Kidney (tissue), 14 donors: ENCODE measurements around the gene POC1A. TPM values are rescaled to one million over a fixed set of nuclear protein-coding genes. Genes with fewer than 3 reads are reported as not detected.

Experiments used
- DNase-seq, 5 donors: peaks; one replicate each; pipeline ENCODE4 v3.0.0-alpha.2; 2013 to 2020
- FAIRE-seq: peaks from 2 replicates; lab custom pipeline; 2012; peaks lifted over from hg19 to GRCh38; lab: Jason Lieb, UNC
- H3K27ac ChIP-seq, 2 donors: one replicate each; pipeline ENCODE4 v1.7.0; 2013; ENCODE audit warnings: low read depth in 2 of 2, low read length in 2 of 2, inconsistent platforms in 1 of 2
- H3K27me3 ChIP-seq: one replicate; pipeline ENCODE4 v1.7.1; 2013; ENCODE audit warnings: low read length, inconsistent platforms; ENCODE audit not compliant: control insufficient read depth, insufficient read depth
- H3K36me3 ChIP-seq, 3 donors: one replicate each; pipeline versions ENCODE4 v1.7.0 to v1.7.1; 2013; ENCODE audit warnings: low read length in 3 of 3, control low read depth in 1 of 3, inconsistent platforms in 1 of 3; ENCODE audit not compliant: insufficient read depth in 3 of 3, control insufficient read depth in 2 of 3
- H3K4me1 ChIP-seq, 3 donors: one replicate each; pipeline versions ENCODE4 v1.7.0 to v1.7.1; 2013; ENCODE audit warnings: low read length in 3 of 3, inconsistent platforms in 1 of 3, low read depth in 1 of 3; ENCODE audit not compliant: control insufficient read depth in 2 of 3, insufficient read depth in 2 of 3
- H3K4me3 ChIP-seq, 3 donors: one replicate each; pipeline versions ENCODE4 v1.7.0 to v1.8.1; 2013; ENCODE audit warnings: low read length in 3 of 3, control low read depth in 1 of 3, inconsistent platforms in 1 of 3
- H3K9ac ChIP-seq, 3 donors: one replicate each; pipeline versions ENCODE4 v1.7.0 to v1.7.1; 2013; ENCODE audit warnings: low read length in 3 of 3, control low read depth in 1 of 3, inconsistent platforms in 1 of 3
- H3K9me3 ChIP-seq, 3 donors: one replicate each; pipeline versions ENCODE4 v1.7.0 to v1.7.1; 2013; ENCODE audit warnings: low read length in 3 of 3, control low read depth in 1 of 3, inconsistent platforms in 1 of 3; ENCODE audit not compliant: control insufficient read depth in 2 of 3, insufficient read depth in 1 of 3
- CTCF ChIP-seq: IDR thresholded peaks from 3 replicates; pipeline ENCODE4 v1.5.1; 2012; ENCODE audit warnings: mild to moderate bottlenecking, moderate library complexity, borderline replicate concordance; ENCODE audit not compliant: insufficient read depth; ENCODE audit errors: extremely low read depth
- intact Hi-C: fragments of 100-400 bp; cut with DNase I; formaldehyde crosslinking; loops from one replicate; pipeline ENCODE4 v1.11.1; 2022
- polyA plus RNA-seq: library from polyadenylated mRNA; stranded (reverse); fragments of 350-450 nt; fragmentation: Illumina TruSeq; extraction: RNeasy Lipid Tissue Mini Kit (QIAGEN cat#74804); gene quantifications from one replicate; pipeline ENCODE4 v1.2.3, GENCODE V29; 2014; ENCODE audit warnings: low read depth, low replicate concordance; ENCODE audit not compliant: insufficient read depth
- total RNA-seq: library from RNA; stranded (reverse); fragmentation: NEBNext Ultra II Directional; extraction: Animal tissue kit (Norgen Biotek cat#: 25700); gene quantifications from one replicate; pipeline ENCODE4 v1.2.1, GENCODE V29; 2021
- donor health status: control.
- donor health status: control.
- donor health status: control.
- donor health status: control.
- donor health status: control.
- donor health status: DM: yes; HTN: yes; CAD: no.
- donor health status: Normal renal cell carcinoma (clear cell type).

The POC1A gene
- total and polyA plus RNA-seq, 2 donors from 2014 or later: 2.2 to 2.5 TPM

GRCh38 chr3:52079958-52080357 is 74.3 kb downstream of the POC1A start:
- TF ChIP-seq CTCF: no peak
- peak in 1 of 5 donors; percentile 11 for DNase-seq
- no peak for FAIRE-seq

DNA sequence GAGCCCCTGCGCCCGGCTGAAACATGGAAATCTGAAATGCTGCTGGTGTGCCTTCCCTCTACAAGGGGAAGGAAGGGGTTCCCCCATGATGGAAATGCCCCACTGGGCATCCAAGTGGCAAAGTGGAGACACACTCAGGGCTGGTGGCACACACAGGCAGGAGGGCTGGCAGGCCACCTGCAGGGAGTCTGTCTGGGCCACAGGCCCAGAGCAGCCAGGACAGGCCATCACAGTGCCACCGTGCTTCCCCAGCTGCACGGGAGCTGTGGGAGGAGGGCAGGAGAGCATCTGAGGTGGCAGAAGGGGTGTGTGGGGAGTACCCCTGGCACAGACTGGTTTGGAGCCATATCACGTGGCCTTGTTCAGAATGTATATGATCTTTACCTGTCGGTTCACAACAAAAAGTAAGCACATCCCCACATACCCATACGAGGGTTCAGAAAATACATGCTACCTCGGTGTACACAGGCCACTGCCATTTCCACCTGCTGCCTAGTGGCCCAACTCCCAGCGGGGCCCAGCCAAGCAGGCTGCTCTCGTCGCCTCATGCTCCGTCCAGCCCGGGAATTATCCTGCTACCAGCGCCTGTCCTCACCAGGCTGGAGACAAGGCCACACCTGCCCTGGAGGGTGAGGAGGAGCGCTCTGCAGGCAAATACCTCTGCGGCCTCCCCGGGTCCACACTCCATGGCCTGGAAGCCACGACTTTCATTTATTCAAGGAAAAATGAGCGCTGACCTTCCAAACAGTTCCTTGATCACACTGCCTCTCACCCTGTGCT is 75.3 kb downstream of the POC1A start:
- Histone ChIP-seq H3K9ac (no peak overlapping the region), H3K27me3 (no peaks in the 10 kb centered on the region), H3K4me1 (peaks cover 0 to 4% (median 0%) of the 10 kb centered on the region in 3 donors), H3K36me3 (no peaks in the 10 kb centered on the region), H3K9me3 (no peaks in the 10 kb centered on the region), H3K4me3 (no peak overlapping the region), H3K27ac (no peak overlapping the region)
- intact Hi-C loops: no loop called here
- DNase-seq (peak in 1 of 5 donors; percentile 63), FAIRE-seq (no peak)
- TF ChIP-seq CTCF: no peak

More at GRCh38 chr3:52079958-52080357, 74.3 kb downstream of the POC1A start:
- Histone ChIP-seq H3K9ac (no peak overlapping the region), H3K27me3 (no peaks in the 10 kb centered on the region), H3K4me3 (no peak overlapping the region), H3K4me1 (peaks cover 0 to 4% (median 0%) of the 10 kb centered on the region in 3 donors), H3K9me3 (no peaks in the 10 kb centered on the region), H3K36me3 (no peaks in the 10 kb centered on the region), H3K27ac (no peak overlapping the region)
- intact Hi-C loops: no loop called here

- Histone ChIP-seq H3K9ac (no peak overlapping the region), H3K4me3 (no peak overlapping the region), H3K27ac (no peak overlapping the region), H3K4me1 (peaks cover 0 to 4% (median 0%) of the 10 kb centered on the region in 3 donors), H3K27me3 (no peaks in the 10 kb centered on the region), H3K36me3 (no peaks in the 10 kb centered on the region), H3K9me3 (no peaks in the 10 kb centered on the region)
- intact Hi-C loops: no loop called here
- TF ChIP-seq CTCF: no peak
- FAIRE-seq (no peak), DNase-seq (no peak)
Measured at GRCh38 chr3:52077925-52078324, 76.3 kb downstream of the POC1A start.
